Melanocyte of skin (primary cell): ENCODE data around the gene OR13C2. TPM values are rescaled to one million over a fixed set of nuclear protein-coding genes. Genes with fewer than 3 reads are reported as not detected.

ENCODE experiments used
- total RNA-seq, 2 donors: library from RNA; depleted of rRNA; stranded (reverse); fragments of >200 nt; gene quantifications; 2 replicates each; pipeline ENCODE4 v1.2.3, GENCODE V29; 2012

OR13C2 gene
- not detected for total RNA-seq

GRCh38 chr9:104605527-104605926 lies at the start of gene OR13C2:
Gene OR13C2 (minus strand): TSS chr9:104605627. CDS start chr9:104605627, 0 bp downstream.

GRCh38 chr9:104618104-104618503 lies 12.7 kb upstream of the OR13C2 start, which contains the start of gene OR13C9:
Gene OR13C9 (minus strand): TSS chr9:104618204. CDS start chr9:104618204, 0 bp downstream.

GRCh38 chr9:104599313-104599712 lies 6.1 kb downstream of the OR13C2 start, which contains the start of gene OR13C5:
Gene OR13C5 (minus strand): TSS chr9:104599413. CDS start chr9:104599413, 0 bp downstream.

GRCh38 chr9:104568868-104569267 lies 36.6 kb downstream of the OR13C2 start, which contains the start of gene OR13C8:
Gene OR13C8 (plus strand): TSS chr9:104569168. CDS start chr9:104569168, 0 bp downstream.

Other genes starting within 250 kb of the OR13C2 start
- gene OR13F1, start 101.4 kb downstream of the OR13C2 start, total RNA-seq: not detected
- not detected for gene OR13C4, start 78.4 kb downstream of the OR13C2 start, total RNA-seq
- not detected for gene OR13C3, start 68.8 kb downstream of the OR13C2 start, total RNA-seq
- not detected for gene OR13C8, start 36.5 kb downstream of the OR13C2 start, total RNA-seq
- not detected for gene OR13C5, start 6.2 kb downstream of the OR13C2 start, total RNA-seq
- not detected for gene OR13C9, start 12.6 kb upstream of the OR13C2 start, total RNA-seq
- not detected for gene OR13D1, start 88.9 kb upstream of the OR13C2 start, total RNA-seq
- 10 to 100 TPM; 26.2 to 31.0 TPM for gene NIPSNAP3A, start 142.1 kb upstream of the OR13C2 start, total RNA-seq
- gene NIPSNAP3B, start 158.5 kb upstream of the OR13C2 start, total RNA-seq: 1 to 10 TPM in 1 of 2 donors, under 1 TPM in 1; 0.67 to 1.0 TPM